Hepatocyte (in vitro differentiated cells): Measurements from ENCODE around the gene IL5. TPM values are rescaled to one million over a fixed set of nuclear protein-coding genes. Genes with fewer than 3 reads are reported as not detected.

Experiments used
- DNase-seq: peaks from one replicate; pipeline ENCODE4 v3.0.0-alpha.2; 2016; ENCODE audit warnings: low spot score
- H2AFZ ChIP-seq: fragments of 200-600 bp; sonication (generic); 2 replicates; pipeline ENCODE4 v1.6.0; 2016; ENCODE audit warnings: antibody characterized with exemption, mild to moderate bottlenecking
- H3K27ac ChIP-seq: fragments of 200-600 bp; sonication (generic); 2 replicates; pipeline ENCODE4 v1.5.1; 2016; ENCODE audit warnings: mild to moderate bottlenecking
- H3K27me3 ChIP-seq: fragments of 200-600 bp; sonication (generic); 2 replicates; pipeline ENCODE4 v1.6.1; 2016
- H3K36me3 ChIP-seq: fragments of 200-600 bp; sonication (generic); replicated peaks from 2 replicates; pipeline ENCODE4 v1.5.1; 2016; ENCODE audit warnings: low read depth; ENCODE audit not compliant: insufficient read depth
- H3K4me1 ChIP-seq: fragments of 200-600 bp; sonication (generic); 2 replicates; pipeline ENCODE4 v1.5.1; 2016; ENCODE audit warnings: mild to moderate bottlenecking, moderate library complexity; ENCODE audit not compliant: insufficient read depth
- H3K4me2 ChIP-seq: fragments of 200-600 bp; sonication (generic); 2 replicates; pipeline ENCODE4 v1.6.0; 2016
- H3K4me3 ChIP-seq: fragments of 200-600 bp; sonication (generic); 2 replicates; pipeline ENCODE4 v1.5.1; 2016; ENCODE audit warnings: mild to moderate bottlenecking
- H3K79me2 ChIP-seq: fragments of 200-600 bp; sonication (generic); 2 replicates; pipeline ENCODE4 v1.6.0; 2017; ENCODE audit warnings: mild to moderate bottlenecking
- H3K9me2 ChIP-seq: fragments of 200-600 bp; sonication (generic); replicated peaks from 2 replicates; pipeline ENCODE4 v1.6.0; 2017; ENCODE audit warnings: mild to moderate bottlenecking; ENCODE audit not compliant: insufficient read depth
- H3K9me3 ChIP-seq: fragments of 200-600 bp; sonication (generic); 2 replicates; pipeline ENCODE4 v1.5.1; 2016; ENCODE audit warnings: low read depth, mild to moderate bottlenecking
- H4K20me1 ChIP-seq: fragments of 200-600 bp; sonication (generic); 2 replicates; pipeline ENCODE4 v1.6.0; 2016; ENCODE audit warnings: mild to moderate bottlenecking; ENCODE audit not compliant: insufficient read depth, poor library complexity, severe bottlenecking
- CTCF ChIP-seq: fragments of 200-600 bp; sonication (generic); IDR thresholded peaks from 2 replicates; pipeline ENCODE4 v1.5.1; 2016; ENCODE audit warnings: antibody characterized with exemption, mild to moderate bottlenecking; ENCODE audit not compliant: poor library complexity
- EZH2 ChIP-seq: fragments of 200-600 bp; sonication (generic); IDR thresholded peaks from 2 replicates; pipeline ENCODE4 v1.6.1; 2016; ENCODE audit warnings: antibody characterized with exemption, mild to moderate bottlenecking, borderline replicate concordance
- EZH2phosphoT487 ChIP-seq: fragments of 200-600 bp; sonication (generic); IDR thresholded peaks from one replicate; pipeline ENCODE4 v1.6.1; 2018; ENCODE audit warnings: antibody characterized with exemption, mild to moderate bottlenecking, low read depth, moderate library complexity; ENCODE audit not compliant: unreplicated experiment, severe bottlenecking
- WGBS: methylation state at CpG from one replicate; pipeline ENCODE4 v1.1.6; 2016; ENCODE audit warnings: low lambda C conversion rate; ENCODE audit errors: missing lambda C conversion rate; 5-methylcytosine and 5-hydroxymethylcytosine counted together
- polyA plus RNA-seq: library from polyadenylated mRNA; unstranded; fragments of >200 nt; fragmentation: Nextera tagmentation; extraction: Ambion mirVana; gene quantifications from 2 replicates; pipeline ENCODE4 v1.2.1, GENCODE V29; 2016
- total RNA-seq: library from RNA; depleted of rRNA; stranded (reverse); fragments of >200 nt; gene quantifications from 2 replicates; pipeline ENCODE4 v1.2.3, GENCODE V29; 2014

Gene IL5
- not detected in 2 replicates for total RNA-seq
- not detected in 2 replicates for polyA plus RNA-seq

GRCh38 chr5:132543472-132544201, at the start of gene IL5:
TSS of gene IL5 (minus strand) at chr5:132543522. CDS start at chr5:132543478, 44 bp downstream.
- Histone ChIP-seq H3K27ac (no peak within 1 kb of the TSS), H3K4me3 (no peak within 1 kb of the TSS), H3K36me3 (no peaks in the 10 kb centered on the region), H3K27me3 (no peaks in the 10 kb centered on the region), H3K9me3 (no peaks in the 10 kb centered on the region), H3K4me1 (no peaks in the 10 kb centered on the region), H3K9me2 (no peaks in the 10 kb centered on the region), H4K20me1 (no peaks in the 10 kb centered on the region), H3K4me2 (no peak within 1 kb of the TSS), H3K79me2 (no peaks in the 10 kb centered on the region), H2AFZ (no peak within 1 kb of the TSS)
- no peak for DNase-seq
- TF ChIP-seq CTCF: no peak
- TF ChIP-seq EZH2: no peak
- no peak for TF ChIP-seq EZH2phosphoT487
- 86% methylated on average over 7 of the region's 7 CpGs for WGBS

GRCh38 chr5:132592521-132592920, 49.2 kb upstream of the IL5 start:
- H3K4me1 ChIP-seq: no peaks in the 10 kb centered on the region
- no peak overlapping the region for H3K4me3 ChIP-seq
- H3K9me2 ChIP-seq: no peaks in the 10 kb centered on the region
- TF ChIP-seq EZH2 (no peak), EZH2phosphoT487 (no peak), CTCF (no peak)
- no peaks in the 10 kb centered on the region for H3K27me3 ChIP-seq
- H3K79me2 ChIP-seq: no peaks in the 10 kb centered on the region
- H3K36me3 ChIP-seq: no peaks in the 10 kb centered on the region
- no peaks in the 10 kb centered on the region for H3K9me3 ChIP-seq
- H3K4me2 ChIP-seq: no peak overlapping the region
- H2AFZ ChIP-seq: no peak overlapping the region
- H4K20me1 ChIP-seq: no peaks in the 10 kb centered on the region
- 69% methylated on average over 2 of the region's 2 CpGs for WGBS
- DNase-seq: no peak
- H3K27ac ChIP-seq: no peak overlapping the region

GRCh38 chr5:132591145-132591544, 47.8 kb upstream of the IL5 start:
- Histone ChIP-seq H3K79me2 (no peaks in the 10 kb centered on the region), H2AFZ (no peak overlapping the region), H4K20me1 (no peaks in the 10 kb centered on the region), H3K36me3 (no peaks in the 10 kb centered on the region), H3K4me3 (no peak overlapping the region), H3K27ac (no peak overlapping the region), H3K4me1 (no peaks in the 10 kb centered on the region), H3K9me3 (no peaks in the 10 kb centered on the region), H3K4me2 (no peak overlapping the region), H3K27me3 (no peaks in the 10 kb centered on the region), H3K9me2 (no peaks in the 10 kb centered on the region)
- 94% methylated on average over 3 of the region's 3 CpGs for WGBS
- peak; percentile 22 for TF ChIP-seq CTCF
- TF ChIP-seq EZH2phosphoT487: no peak
- no peak for DNase-seq
